Activated CD4-positive, alpha-beta T cell treated with anti-CD3 and anti-CD28 coated beads, Interleukin-2, amount 10 ng/mL, durations not matched to agents 7 days and 5 days (primary cell): ENCODE results near the gene TMBIM1. TPM values are rescaled to one million over a fixed set of nuclear protein-coding genes. Genes with fewer than 3 reads are reported as not detected.
"Not testable (repeated sequence)": the region's sequence is repeated elsewhere in the genome, so short reads cannot be mapped to it uniquely, and the experiment has no call there.

ENCODE experiments used
- CTCF ChIA-PET: fragments of 350-600 bp; sonication (Branson Sonifier 250); formaldehyde crosslinking; loops from one replicate; lab custom pipeline; 2021; ENCODE audit warnings: antibody characterized with exemption; lab: Charles Lee
- POLR2A ChIA-PET: fragments of 350-600 bp; sonication (Branson Sonifier 250); formaldehyde crosslinking; loops from one replicate; lab custom pipeline; 2021; ENCODE audit warnings: antibody characterized with exemption; lab: Charles Lee
- DNase-seq: peaks from one replicate; pipeline ENCODE4 v3.0.0-alpha.2; 2020
- H3K27ac Mint-ChIP-seq: one replicate; pipeline ENCODE4 v1.8.0; 2021; ENCODE audit warnings: mild to moderate bottlenecking, moderate library complexity, mixed read lengths
- H3K27me3 Mint-ChIP-seq: one replicate; pipeline ENCODE4 v1.8.0; 2021; ENCODE audit warnings: mixed read lengths
- H3K36me3 Mint-ChIP-seq: one replicate; pipeline ENCODE4 v1.8.0; 2021; ENCODE audit warnings: low read depth, mixed read lengths
- H3K4me1 Mint-ChIP-seq: one replicate; pipeline ENCODE4 v1.8.0; 2021; ENCODE audit warnings: mixed read lengths
- H3K4me3 Mint-ChIP-seq: one replicate; pipeline ENCODE4 v1.8.0; 2021; ENCODE audit warnings: mild to moderate bottlenecking, moderate library complexity, mixed read lengths
- H3K9me3 Mint-ChIP-seq: one replicate; pipeline ENCODE4 v1.8.0; 2021; ENCODE audit warnings: mixed read lengths
- total RNA-seq, 2 experiments: library from RNA; stranded (reverse); gene quantifications; one replicate each; pipeline ENCODE4 v1.2.3, GENCODE V29; 2021

The TMBIM1 gene
- total RNA-seq, 2 experiments from 2014 or later = 99.3 to 101 TPM

- H3K27ac Mint-ChIP-seq, DNase-seq, H3K27me3 Mint-ChIP-seq, H3K4me3 Mint-ChIP-seq, H3K9me3 Mint-ChIP-seq: not testable (repeated sequence)
- POLR2A ChIA-PET = interaction anchor here (0.6 kb wide), 1 partner anchor 632 kb away, joined by 3 read pairs; no protein-coding TSS in a partner anchor
- Mint-ChIP-seq H3K36me3 (peaks cover 35% of the 10 kb centered on the region), H3K4me1 (peaks cover 32% of the 10 kb centered on the region)
- CTCF ChIA-PET = interaction anchor here (0.7 to 7.5 kb wide), 11 partner anchors 11 to 444 kb away, joined by 3 to 113 read pairs (median 4); partner anchors contain the start of genes CATIP, GPBAR1 and TMBIM1
These were observed 18.9 kb downstream of the TMBIM1 start for GRCh38 chr2:218273214-218273907.

GRCh38 chr2:218272531-218273212, 19.6 kb downstream of the TMBIM1 start:
- Mint-ChIP-seq H3K9me3 (no peaks in the 10 kb centered on the region), H3K4me3 (peak overlapping the region; percentile 16), H3K27me3 (no peaks in the 10 kb centered on the region), H3K27ac (peak overlapping the region; percentile 92), H3K36me3 (peaks cover 34% of the 10 kb centered on the region), H3K4me1 (peaks cover 32% of the 10 kb centered on the region)
- ChIA-PET POLR2A (interaction anchor here (0.6 kb wide), 1 partner anchor 633 kb away, joined by 3 read pairs; no protein-coding TSS in a partner anchor), CTCF (interaction anchor here (0.7 to 7.5 kb wide), 19 partner anchors 12 to 444 kb away, joined by 3 to 113 read pairs (median 4); partner anchors contain the start of genes BCS1L, CATIP, GPBAR1 and TMBIM1)
- peak; percentile 85 for DNase-seq

GRCh38 chr2:218271865-218272530, 20.3 kb downstream of the TMBIM1 start:
- CTCF ChIA-PET = interaction anchor here (0.6 to 7.5 kb wide), 18 partner anchors 11 to 445 kb away, joined by 3 to 113 read pairs (median 4); partner anchors contain the start of genes BCS1L, CATIP, GPBAR1 and TMBIM1
- Mint-ChIP-seq H3K36me3 (peaks cover 34% of the 10 kb centered on the region), H3K4me1 (peaks cover 39% of the 10 kb centered on the region), H3K9me3 (no peaks in the 10 kb centered on the region), H3K4me3 (peak overlapping the region; percentile 88), H3K27me3 (no peaks in the 10 kb centered on the region), H3K27ac (peak overlapping the region; percentile 92)
- POLR2A ChIA-PET = interaction anchor here (0.6 kb wide), 1 partner anchor 36 kb away, joined by 3 read pairs; no protein-coding TSS in a partner anchor
- no peak for DNase-seq

- peaks cover 42% of the 10 kb centered on the region for H3K4me1 Mint-ChIP-seq
- H3K36me3 Mint-ChIP-seq = peaks cover 30% of the 10 kb centered on the region
- peak overlapping the region; percentile 88 for H3K4me3 Mint-ChIP-seq
- ChIA-PET CTCF (interaction anchor here (0.6 to 7.5 kb wide), 14 partner anchors 11 to 183 kb away, joined by 3 to 113 read pairs (median 4); partner anchors contain the start of genes CATIP, GPBAR1 and TMBIM1), POLR2A (interaction anchor here (0.6 kb wide), 1 partner anchor 35 kb away, joined by 3 read pairs; no protein-coding TSS in a partner anchor)
- no peaks in the 10 kb centered on the region for H3K27me3 Mint-ChIP-seq
- H3K9me3 Mint-ChIP-seq = no peaks in the 10 kb centered on the region
- peak overlapping the region; percentile 92 for H3K27ac Mint-ChIP-seq
- no peak for DNase-seq
These were observed 20.9 kb downstream of the TMBIM1 start for GRCh38 chr2:218271487-218271797.

- peaks cover 26% of the 10 kb centered on the region for H3K36me3 Mint-ChIP-seq
- no peaks in the 10 kb centered on the region for H3K9me3 Mint-ChIP-seq
- H3K4me1 Mint-ChIP-seq = peaks cover 43% of the 10 kb centered on the region
- ChIA-PET POLR2A (interaction anchor here (0.6 to 1.0 kb wide), 4 partner anchors 16 to 82 kb away, joined by 3 to 5 read pairs (median 4); no protein-coding TSS in a partner anchor), CTCF (interaction anchor here (0.6 to 7.5 kb wide), 17 partner anchors 10 to 183 kb away, joined by 3 to 113 read pairs (median 4); partner anchors contain the start of genes CATIP, GPBAR1 and TMBIM1)
- no peaks in the 10 kb centered on the region for H3K27me3 Mint-ChIP-seq
- DNase-seq = no peak
- peak overlapping the region; percentile 92 for H3K27ac Mint-ChIP-seq
- H3K4me3 Mint-ChIP-seq = peak overlapping the region; percentile 88
These were observed 21.4 kb downstream of the TMBIM1 start for GRCh38 chr2:218270721-218271486.

- peak within 1 kb of the TSS; percentile 92 for H3K27ac Mint-ChIP-seq
- H3K4me1 Mint-ChIP-seq = peaks cover 47% of the 10 kb centered on the region
- peak; percentile 100 for DNase-seq
- H3K9me3 Mint-ChIP-seq = no peaks in the 10 kb centered on the region
- ChIA-PET CTCF (interaction anchor here (0.5 to 7.5 kb wide), 14 partner anchors 9 to 126 kb away, joined by 3 to 113 read pairs (median 4); partner anchors contain the start of genes CATIP, GPBAR1 and TMBIM1), POLR2A (interaction anchor here (0.6 to 1.0 kb wide), 4 partner anchors 16 to 81 kb away, joined by 3 to 5 read pairs (median 4); no protein-coding TSS in a partner anchor)
- H3K36me3 Mint-ChIP-seq = peaks cover 26% of the 10 kb centered on the region
- H3K4me3 Mint-ChIP-seq = peak within 1 kb of the TSS; percentile 88
- H3K27me3 Mint-ChIP-seq = no peaks in the 10 kb centered on the region
These were observed 22.2 kb downstream of the TMBIM1 start, which contains the start of the genes AAMP and PNKD for GRCh38 chr2:218269900-218270720. Gene AAMP, minus strand, starts transcription at chr2:218270137. Its CDS starts 51 bp downstream, at chr2:218270086. Gene PNKD, plus strand, starts transcription at chr2:218270519. Its CDS starts 17 bp downstream, at chr2:218270536.

- Mint-ChIP-seq H3K4me3 (no peak overlapping the region), H3K9me3 (no peaks in the 10 kb centered on the region), H3K27ac (peak overlapping the region; percentile 27), H3K27me3 (no peaks in the 10 kb centered on the region), H3K36me3 (peaks cover 15% of the 10 kb centered on the region), H3K4me1 (peaks cover 48% of the 10 kb centered on the region)
- ChIA-PET POLR2A (no interaction called here), CTCF (interaction anchor here (0.5 to 2.0 kb wide), 4 partner anchors 13 to 129 kb away, joined by 3 to 9 read pairs (median 4); no protein-coding TSS in a partner anchor)
- DNase-seq = no peak
These were observed 25.0 kb downstream of the TMBIM1 start for GRCh38 chr2:218267259-218267658.

- DNase-seq = no peak
- H3K9me3 Mint-ChIP-seq = no peaks in the 10 kb centered on the region
- ChIA-PET POLR2A (no interaction called here), CTCF (interaction anchor here (0.6 to 2.0 kb wide), 5 partner anchors 9 to 130 kb away, joined by 3 to 9 read pairs (median 4); no protein-coding TSS in a partner anchor)
- H3K27me3 Mint-ChIP-seq = no peaks in the 10 kb centered on the region
- H3K4me3 Mint-ChIP-seq = no peak overlapping the region
- peaks cover 40% of the 10 kb centered on the region for H3K4me1 Mint-ChIP-seq
- H3K36me3 Mint-ChIP-seq = peaks cover 15% of the 10 kb centered on the region
- peak overlapping the region; percentile 27 for H3K27ac Mint-ChIP-seq
These were observed 25.9 kb downstream of the TMBIM1 start for GRCh38 chr2:218266316-218266979.

GRCh38 chr2:218265626-218266025, 26.7 kb downstream of the TMBIM1 start:
- Mint-ChIP-seq H3K4me1 (peaks cover 34% of the 10 kb centered on the region), H3K36me3 (peaks cover 15% of the 10 kb centered on the region), H3K27me3 (no peaks in the 10 kb centered on the region), H3K4me3 (no peak overlapping the region), H3K9me3 (no peaks in the 10 kb centered on the region), H3K27ac (no peak overlapping the region)
- ChIA-PET POLR2A (no interaction called here), CTCF (interaction anchor here (0.6 to 2.0 kb wide), 4 partner anchors 8 to 50 kb away, joined by 3 to 9 read pairs (median 4); no protein-coding TSS in a partner anchor)
- no peak for DNase-seq
